HTERT RPE-1 (cell line): ENCODE measurements around the gene LARP4.
"Not testable (repeated sequence)": the region's sequence is repeated elsewhere in the genome, so short reads cannot be mapped to it uniquely, and the experiment has no call there.

Experiments
- in situ Hi-C: fragments of 300-500 bp; cut with MboI; formaldehyde crosslinking; loops from 4 replicates; pipeline ENCODE4 v1.14.3; 2020; ENCODE audit warnings: low sequenced_read_pairs

LARP4 gene

DNA sequence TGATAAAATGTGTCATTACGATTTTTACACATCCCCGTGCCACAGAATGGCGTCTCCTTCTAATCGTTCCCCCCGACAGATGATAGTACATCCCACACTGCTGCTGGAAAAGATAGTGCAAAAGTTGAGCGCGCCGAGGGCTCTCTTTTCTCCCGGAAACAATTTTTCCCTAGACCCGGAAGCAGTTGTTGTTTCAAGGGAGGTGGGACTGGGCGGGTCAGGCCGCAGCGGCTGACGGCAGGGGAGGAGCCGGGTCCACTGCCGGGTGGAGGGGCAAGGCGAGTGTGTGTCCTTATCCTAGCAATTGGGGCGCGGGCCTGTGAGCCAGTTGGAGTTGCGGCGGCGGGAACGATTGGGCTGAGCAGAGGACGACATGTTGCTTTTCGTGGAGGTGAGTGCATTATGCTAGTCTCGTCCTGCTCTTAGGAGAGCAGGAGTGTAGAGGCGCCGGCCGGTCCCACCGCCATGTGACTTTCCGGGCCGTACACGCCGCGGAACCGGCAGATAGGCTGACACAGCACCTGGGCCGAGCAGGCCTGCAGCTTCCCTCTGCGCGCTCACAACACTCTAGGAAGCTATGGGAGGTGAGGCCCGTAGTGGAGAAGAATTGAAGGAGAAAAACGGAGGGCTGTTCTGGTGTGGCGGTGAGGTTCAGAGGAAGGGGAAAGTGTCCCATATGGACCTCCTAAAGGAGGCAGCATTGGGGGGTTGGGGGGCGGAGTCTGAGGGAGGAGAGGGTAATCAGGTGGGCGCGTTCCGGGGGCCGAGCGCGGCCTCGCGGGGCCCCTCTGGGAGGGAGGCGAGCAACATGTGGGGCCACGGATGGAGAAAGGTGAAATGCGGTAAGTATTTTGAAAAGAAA is at the start of gene LARP4:
Gene LARP4, plus strand, starts transcription at position 248 of the 862 bp plus-strand sequence. Its CDS starts 126 bp downstream, at position 374.
- in situ Hi-C loops: no loop called here

- in situ Hi-C loops: no loop called here
These were observed 49.3 kb upstream of the LARP4 start for GRCh38 chr12:50351120-50352043.

DNA sequence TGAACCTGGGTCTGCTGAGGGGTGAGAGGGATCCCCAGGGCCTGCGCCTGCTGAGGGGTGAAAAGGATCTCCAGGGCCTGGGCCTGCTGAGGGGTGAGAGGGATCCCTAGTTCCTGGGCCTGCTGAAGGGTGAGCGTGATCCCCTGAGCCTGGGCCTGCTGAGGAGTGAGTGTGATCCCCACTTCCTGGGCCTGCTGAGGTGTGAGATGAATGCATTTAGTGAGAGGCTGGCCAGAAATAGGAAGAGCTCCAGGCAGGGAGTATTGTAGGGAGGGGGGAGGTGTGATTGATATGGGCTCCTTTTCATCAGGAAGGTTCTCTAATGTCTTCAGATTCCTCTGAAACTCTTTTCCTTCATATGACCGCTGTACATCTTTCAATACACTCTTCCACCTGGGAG is 47.3 kb upstream of the LARP4 start:
- in situ Hi-C loops: no loop called here

- in situ Hi-C loops: no loop called here
These were observed 46.7 kb upstream of the LARP4 start for GRCh38 chr12:50353869-50354593.

DNA sequence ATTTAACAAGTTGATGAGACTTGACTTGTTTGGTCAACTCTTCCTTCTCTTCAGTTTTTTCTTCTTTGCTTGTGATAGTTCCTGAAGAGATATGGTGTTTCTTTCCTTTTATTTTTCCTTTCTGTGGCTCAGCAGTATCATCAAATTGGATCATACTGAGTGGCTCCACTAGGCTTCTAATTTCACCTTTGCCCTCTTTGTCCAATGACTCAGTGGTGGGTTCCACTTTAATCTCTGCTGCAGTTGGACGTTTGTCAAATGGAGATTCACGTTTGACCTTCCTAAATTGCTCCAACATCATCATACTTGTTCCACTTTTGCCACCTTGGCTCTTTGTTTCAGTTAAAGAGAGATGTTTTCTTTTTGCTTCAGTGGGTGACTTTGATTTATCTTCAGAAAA is 45.8 kb upstream of the LARP4 start:
- in situ Hi-C loops: no loop called here

GRCh38 chr12:50355365-50355764 is 45.3 kb upstream of the LARP4 start:
- in situ Hi-C loops: no loop called here

DNA sequence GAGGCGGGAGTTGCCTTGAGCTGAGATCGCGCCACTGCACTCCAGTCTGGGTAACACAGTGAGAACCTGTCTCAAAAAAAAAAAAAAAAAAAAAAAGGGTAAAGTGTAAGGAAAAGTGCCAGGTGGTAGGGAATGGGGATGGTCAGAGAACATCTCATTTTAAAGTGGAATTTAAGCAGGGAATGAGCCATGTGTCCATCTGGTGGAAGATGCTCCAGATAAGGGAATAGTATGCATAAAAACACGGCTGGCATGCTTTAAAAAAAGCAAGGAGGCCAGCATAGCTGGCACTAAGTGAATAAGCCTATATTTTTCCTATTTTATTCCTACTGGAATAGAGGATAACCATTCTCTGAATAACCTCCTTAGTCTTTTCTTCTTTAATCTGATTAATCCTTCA is 38.0 kb upstream of the LARP4 start:
- in situ Hi-C loops: no loop called here

DNA sequence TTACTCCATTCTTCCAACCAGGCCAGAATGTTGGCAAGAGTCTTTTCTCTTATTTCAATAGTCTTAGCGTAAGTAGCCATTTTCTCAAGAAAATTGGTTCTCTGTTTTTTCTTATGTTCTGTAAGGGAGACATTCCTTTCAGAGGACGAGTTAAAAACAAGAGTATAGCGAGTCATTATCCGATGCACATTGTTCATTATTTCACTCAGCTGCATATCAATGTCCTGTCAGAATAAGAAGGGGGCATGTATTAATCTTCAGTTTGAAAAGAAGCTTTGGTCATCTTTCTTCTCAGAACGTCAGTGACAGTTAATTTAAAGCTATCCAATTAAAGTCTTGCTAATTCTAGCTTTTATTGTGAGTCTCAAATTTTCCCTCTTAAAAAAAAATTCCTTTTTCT is 37.5 kb upstream of the LARP4 start:
- in situ Hi-C loops: no loop called here

DNA sequence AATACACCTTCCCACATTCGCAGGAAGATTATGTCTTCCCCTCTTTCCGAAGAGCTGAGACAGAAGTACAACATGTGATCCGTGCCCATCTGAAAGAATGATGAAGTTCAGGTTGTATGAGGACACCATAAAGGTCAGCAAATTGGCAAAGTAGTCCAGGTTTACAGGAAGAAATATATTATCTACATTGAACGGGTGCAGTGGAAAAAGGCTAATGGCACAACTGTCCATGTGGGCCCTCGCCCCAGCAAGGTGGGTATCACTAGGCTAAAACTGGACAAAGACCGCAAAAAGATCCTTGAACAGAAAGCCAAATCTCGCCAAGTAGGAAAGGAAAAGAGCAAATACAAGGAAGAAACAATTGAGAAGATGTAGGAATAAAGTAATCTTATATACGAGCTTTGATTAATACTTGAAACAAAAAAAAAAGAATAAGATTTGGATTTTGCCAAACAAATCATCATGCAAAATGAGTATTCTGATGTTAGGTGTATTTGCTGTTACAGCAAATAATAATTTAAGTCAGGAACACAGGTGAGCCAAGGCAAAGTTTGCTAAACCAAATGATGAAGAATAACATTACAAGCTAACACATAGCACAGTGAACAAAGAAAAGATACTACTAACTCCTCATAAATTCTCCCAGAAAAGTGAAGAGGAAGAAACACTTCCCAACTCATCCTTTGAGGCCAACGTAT is 34.8 kb upstream of the LARP4 start:
- in situ Hi-C loops: no loop called here

DNA sequence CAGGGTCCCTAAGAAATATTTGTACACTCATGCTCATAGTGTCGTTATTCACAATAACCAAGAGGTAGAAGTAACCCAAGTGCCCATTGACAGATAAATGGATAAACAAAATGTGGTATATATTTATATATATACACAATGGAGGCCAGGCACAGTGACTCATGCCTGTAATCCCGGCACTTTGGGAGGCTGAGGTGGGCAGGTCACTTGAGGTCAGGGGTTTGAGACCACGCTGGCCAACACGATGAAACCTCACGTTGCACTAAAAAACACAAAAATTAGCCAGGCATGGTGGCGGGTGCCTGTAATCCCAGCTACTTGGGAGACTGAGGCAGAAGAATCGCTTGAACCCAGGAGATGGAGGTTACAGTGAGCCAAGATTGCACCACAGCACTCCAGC is 30.0 kb upstream of the LARP4 start:
- in situ Hi-C loops: not testable (repeated sequence)

DNA sequence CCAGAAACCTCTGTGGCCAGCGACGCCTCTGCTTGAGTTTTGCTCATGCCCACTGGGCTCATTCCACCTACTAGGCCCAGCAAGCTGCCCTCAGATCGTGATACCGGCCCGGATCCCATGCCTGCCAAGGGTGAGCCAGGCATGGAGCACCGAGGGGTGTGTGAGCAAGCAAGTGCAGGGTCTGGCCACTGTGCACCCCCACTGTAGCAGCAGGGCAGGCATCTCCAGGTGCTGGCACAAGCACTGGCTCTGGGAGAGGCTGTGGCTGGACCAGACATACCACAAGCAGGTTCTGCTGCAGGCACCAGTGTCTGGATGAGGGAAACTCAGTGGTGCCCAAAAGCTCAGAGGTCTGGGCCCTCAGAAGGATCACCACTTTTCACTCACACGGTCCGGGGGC is 24.9 kb upstream of the LARP4 start:
- in situ Hi-C loops: no loop called here

GRCh38 chr12:50380761-50381325 is 19.8 kb upstream of the LARP4 start:
- in situ Hi-C loops: no loop called here

DNA sequence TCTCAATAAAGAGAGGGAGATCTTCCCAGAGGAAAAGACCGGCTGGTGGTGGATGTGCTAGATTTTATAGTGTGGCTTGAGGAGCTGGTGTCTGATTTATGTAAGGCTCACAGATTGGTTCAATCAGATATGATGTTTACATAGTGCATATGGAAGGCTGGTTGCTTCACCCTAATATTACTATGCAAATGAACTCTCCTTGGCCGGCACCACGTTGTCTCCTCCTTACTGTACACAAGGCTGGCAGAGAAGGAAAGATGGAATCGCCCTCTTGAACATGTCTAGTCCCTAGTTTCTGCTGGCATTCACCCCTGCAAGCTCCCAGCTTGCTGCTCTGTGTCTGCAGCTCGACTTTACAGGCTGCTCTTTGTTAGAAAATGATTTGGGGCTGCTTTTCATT is 13.2 kb upstream of the LARP4 start:
- in situ Hi-C loops: no loop called here

DNA sequence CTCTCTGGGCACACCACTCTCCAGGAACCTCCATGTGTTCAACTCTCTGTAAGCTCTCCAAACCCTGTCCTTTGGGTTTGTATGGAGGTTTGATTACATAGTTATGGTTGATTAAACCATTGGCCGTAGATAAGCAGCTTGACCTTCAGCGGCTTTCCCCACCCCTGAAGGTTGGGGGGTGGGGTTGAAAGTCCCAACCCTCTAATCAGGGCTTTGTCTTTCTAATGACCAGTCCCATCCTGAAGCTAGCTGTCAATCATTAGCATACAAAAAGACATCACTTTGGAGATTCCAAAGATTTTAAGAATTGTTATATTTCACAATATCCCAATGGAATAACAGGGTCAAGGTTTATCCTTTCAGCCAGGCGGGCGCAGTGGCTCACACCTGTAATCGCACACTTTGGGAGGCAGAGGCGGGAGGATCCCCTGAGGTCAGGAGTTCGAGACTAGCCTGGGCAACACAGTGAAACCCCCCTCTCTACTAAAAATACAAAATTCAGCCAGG is 12.7 kb upstream of the LARP4 start:
- in situ Hi-C loops: no loop called here

- in situ Hi-C loops: not testable (repeated sequence)
These were observed 11.9 kb upstream of the LARP4 start for GRCh38 chr12:50388793-50389192.

- in situ Hi-C loops: no loop called here
These were observed 10.4 kb upstream of the LARP4 start for GRCh38 chr12:50390316-50390741.

GRCh38 chr12:50394469-50395029 is 6.1 kb upstream of the LARP4 start:
- in situ Hi-C loops: no loop called here

DNA sequence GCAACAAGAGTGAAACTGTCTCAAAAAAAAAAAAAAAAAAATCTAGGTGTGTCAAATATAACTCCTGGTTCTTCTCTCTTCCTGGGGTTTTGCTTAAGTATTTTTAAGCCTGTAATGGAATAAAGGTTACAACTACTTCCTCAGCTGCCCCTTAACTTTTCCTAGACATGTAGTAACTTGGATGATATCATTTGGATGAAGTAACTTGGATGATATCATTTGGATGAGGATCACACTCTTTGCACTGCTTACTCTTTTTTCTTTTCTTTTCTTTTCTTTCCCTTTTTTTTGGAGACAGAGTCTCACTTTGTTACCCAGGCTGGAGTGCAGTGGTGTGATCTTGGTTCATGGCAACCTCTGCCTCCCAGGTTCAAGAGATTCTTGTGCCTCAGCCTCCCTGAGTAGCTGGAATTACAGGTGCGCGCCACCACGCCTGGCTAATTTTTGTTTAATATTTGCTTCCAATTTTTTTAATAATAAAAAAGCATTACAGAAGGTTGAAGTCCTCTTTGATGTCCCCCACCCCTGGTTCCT is 3.5 kb upstream of the LARP4 start:
- in situ Hi-C loops: no loop called here

DNA sequence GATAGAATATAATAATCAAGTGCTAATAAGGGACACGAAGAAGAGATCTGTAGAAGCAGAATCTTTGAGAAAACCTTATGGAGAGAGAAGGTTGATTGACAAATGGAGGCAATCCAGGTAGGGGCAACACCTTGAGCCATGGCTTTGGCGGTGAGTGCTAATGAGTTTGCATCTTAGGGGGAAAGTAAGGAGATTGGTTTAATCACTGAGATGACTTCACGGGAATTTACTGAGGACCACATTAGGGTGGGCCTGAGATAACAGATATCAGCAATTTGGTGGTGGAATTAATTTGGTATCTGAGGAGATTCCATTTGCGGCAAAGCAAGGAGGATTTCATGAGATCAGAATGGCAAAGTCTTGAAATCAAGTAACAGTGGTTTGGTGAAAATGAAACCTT is 1.8 kb upstream of the LARP4 start:
- in situ Hi-C loops: no loop called here
